HEK293T (cell line): Measurements from ENCODE around the gene USP34.

ENCODE experiments used
- HDGF ChIP-seq: fragments of 450-650 bp; IDR thresholded peaks from 2 replicates; pipeline ENCODE4 v1.6.1; 2017; ENCODE audit warnings: antibody characterized with exemption, borderline replicate concordance
- PKNOX1 ChIP-seq: fragments of 450-650 bp; IDR thresholded peaks from 2 replicates; pipeline ENCODE4 v1.6.1; 2016

GRCh38 chr2:61272421-61273070, 198.3 kb downstream of the USP34 start:
- TF ChIP-seq PKNOX1 = no peak
- no peak for TF ChIP-seq HDGF
